Stimulated activated CD4-positive, alpha-beta T cell treated with anti-CD3 and anti-CD28 coated beads, Interleukin-4, amount 100 ng/mL, for 24 hours (primary cell): ENCODE data around the gene CCDC43.
"Not testable (repeated sequence)": the region's sequence is repeated elsewhere in the genome, so short reads cannot be mapped to it uniquely, and the experiment has no call there.

Experiments
- DNase-seq: peaks from one replicate; pipeline ENCODE4 v3.0.0-alpha.2; 2020

Gene CCDC43, protein sequence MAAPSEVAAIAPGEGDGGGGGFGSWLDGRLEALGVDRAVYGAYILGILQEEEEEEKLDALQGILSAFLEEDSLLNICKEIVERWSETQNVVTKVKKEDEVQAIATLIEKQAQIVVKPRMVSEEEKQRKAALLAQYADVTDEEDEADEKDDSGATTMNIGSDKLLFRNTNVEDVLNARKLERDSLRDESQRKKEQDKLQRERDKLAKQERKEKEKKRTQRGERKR

DNA sequence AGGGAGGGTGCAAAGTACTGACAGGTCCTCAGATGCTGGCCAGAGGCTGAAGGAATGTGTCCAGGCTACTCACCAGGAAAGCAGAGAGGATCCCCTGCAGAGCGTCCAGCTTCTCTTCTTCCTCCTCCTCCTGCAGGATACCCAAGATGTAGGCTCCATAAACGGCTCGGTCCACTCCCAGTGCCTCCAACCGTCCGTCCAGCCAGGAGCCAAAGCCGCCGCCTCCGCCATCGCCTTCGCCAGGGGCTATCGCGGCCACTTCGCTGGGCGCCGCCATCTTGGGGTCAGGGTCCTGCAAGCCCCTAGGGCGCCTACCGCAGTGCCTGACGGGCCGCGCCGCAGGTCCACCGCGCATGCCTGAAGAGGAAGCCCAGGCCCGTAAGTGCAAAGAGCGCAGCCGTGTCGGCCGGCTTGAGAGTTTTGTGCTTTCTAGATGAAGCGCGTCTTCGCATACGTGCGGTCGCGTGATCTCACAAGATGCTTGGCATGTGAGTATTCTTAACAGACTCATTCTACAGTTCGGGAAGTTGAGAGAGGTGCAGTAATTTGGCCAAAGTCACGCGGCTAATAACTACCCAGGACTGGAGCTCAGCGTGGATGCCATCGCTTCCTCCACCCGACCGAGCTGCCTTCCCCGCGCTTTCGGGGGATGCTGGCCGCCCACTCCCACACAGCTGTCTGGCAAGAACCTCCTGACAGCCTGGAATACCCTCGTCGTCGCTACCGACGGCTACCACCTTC lies at the start of gene CCDC43:
TSS of gene CCDC43 (minus strand) at position 300 of the 741 bp plus-strand sequence. CDS start at position 277, 23 bp downstream.
- DNase-seq: peak; percentile 93

DNA sequence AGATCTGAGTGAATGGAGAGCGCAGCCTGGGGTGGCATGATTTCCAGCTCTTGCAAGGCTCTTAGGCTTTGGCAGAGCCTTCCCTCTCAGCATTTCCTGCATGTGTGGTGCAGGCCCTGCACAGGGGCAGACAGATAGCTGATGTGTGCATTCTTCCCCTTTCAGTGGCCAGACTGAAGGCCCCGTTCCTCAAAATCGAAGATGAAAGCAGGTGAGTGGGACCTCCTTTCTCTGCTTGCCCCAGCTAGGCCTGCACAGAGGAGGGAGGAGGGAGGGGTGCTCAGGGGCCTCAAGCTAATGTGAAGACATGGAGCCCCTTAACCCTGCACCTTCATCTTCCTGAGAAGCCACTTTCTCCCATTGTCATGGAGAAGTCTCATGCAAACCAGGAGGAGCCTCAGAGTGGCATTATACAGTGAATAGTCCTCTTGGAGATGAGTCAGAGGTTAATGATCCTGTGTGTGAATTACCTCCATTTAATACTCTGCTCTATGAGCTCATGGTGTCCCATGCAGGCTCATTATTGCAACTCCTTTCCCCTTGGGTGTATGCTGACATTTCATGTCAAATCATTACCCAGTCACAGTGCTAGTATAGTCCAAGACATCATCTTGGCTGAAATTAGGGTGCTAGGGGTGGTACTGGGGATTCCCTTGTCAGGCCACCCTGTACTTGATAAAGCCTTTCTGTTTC lies 48.8 kb upstream of the CCDC43 start:
- no peak for DNase-seq

DNA sequence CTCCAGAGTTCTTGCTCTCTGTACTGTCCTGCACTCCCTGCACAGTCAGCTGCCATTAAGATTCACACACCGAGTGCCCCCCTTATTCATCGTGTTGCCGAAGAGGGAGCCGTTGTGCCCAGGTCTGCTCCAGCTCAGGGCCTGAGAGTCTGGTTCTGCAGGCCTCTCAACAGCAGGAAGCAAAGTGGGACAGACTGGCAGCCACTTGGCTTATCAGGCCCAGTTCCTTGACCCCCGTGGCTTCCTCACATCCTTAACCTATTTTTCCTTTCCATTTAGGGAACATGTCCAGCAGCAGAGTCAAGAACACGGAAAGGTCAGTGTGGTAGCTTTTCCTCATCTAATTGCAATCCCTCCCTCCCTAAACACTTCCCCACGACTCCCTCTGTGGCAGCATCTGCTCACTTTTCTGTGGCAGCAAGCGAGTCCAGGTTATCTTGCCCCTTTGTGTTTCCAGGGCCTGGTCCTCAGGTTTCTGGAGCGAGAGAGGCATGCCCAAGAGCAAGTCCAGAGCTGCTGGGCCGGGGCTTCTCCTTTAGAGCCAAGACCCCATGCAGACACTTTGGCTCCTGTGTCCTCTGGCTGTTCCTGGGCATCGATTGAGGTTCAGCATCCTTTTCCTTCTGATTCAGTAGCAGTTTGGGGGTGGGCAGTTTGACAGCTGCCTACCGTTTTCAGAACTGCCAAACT lies 47.1 kb upstream of the CCDC43 start:
- no peak for DNase-seq

GRCh38 chr17:44734272-44734671 lies 44.7 kb upstream of the CCDC43 start:
- DNase-seq: no peak

DNA sequence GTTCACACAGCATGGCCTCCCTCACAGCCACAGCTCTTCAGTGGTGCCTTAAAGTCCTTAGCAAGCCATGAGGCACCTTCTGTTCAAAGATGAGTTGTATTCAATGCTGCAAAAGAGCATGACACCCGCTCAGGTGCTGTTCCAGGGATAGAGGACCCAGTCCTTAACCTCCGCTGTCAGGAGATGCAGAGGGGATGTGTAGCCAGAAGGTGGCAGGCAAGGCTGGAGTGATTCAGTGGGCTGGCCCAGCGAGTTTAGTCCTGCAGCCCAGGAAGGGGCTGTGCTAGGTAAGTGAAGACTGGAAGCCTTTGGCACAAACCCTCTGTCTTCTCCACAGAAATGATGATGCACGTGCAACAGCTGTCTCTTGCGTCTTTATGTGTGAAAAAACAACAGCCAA lies 44.2 kb upstream of the CCDC43 start:
- no peak for DNase-seq

GRCh38 chr17:44726121-44726520 lies 36.5 kb upstream of the CCDC43 start:
- not testable (repeated sequence) for DNase-seq

- no peak for DNase-seq
These were observed 32.7 kb upstream of the CCDC43 start for GRCh38 chr17:44722254-44722653.

DNA sequence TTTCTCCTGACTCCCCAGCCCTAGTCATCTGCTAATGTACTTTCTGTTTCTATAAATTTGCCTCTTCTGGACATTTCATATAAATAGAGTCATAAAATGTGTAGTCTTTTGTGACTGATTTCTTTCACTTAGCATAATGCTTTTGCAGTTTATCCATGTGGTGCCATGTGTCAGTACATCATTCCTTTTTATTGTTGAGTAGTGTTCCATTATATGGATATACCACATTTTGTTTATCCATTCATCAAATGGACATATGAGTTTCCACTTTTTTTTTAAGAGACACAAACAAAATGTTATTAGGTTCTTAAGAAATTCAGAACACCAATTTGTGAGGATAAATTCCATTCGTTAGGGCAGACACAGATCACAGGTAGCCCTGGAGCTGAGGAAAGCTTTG lies 29.9 kb upstream of the CCDC43 start:
- no peak for DNase-seq

DNA sequence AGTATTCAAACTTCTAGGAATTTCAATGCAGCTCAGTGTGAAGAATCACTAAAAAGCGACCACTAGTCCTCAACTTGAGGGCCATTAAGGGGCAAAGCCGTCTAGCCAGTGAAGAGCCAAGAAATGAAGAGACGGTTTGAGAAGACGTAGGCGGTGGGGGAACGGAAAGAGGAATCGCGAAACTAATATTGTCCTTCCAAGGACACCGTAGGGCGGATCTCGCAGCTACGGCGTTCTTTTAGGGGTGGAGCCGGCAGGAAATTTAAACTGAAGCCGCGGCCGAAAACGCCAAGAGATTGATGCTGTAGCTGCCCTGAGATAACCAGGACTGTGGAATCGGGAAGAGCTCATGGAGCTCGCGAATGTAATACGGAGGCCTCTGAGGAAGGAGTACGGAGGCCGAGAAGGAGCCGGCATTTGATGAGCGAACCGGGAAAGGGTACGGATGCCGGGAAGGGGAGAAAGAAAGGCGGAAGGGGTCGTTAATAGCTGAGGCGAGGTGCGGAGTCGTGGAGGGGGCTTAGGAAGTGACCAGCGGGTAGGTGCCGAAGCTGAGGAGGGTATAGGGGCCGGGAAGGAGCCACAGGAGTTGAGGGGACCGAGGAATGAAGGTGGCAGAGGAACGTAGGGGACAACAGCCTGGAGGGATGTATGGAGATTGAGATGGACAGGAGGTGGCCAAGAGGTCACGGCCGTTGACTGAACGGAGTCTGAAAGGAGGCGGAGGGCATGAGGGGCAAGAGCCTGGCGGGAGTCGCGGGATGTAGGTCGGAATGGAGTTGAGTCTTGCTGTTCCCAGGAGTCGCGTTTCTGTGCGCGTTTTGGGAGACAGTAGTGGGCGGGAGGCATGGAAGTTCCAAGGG lies 19.1 kb upstream of the CCDC43 start, which contains the start of gene DBF4B:
TSS of gene DBF4B (plus strand) at position 265 of the 863 bp plus-strand sequence. CDS start at position 421, 156 bp downstream.
- peak; percentile 91 for DNase-seq

DNA sequence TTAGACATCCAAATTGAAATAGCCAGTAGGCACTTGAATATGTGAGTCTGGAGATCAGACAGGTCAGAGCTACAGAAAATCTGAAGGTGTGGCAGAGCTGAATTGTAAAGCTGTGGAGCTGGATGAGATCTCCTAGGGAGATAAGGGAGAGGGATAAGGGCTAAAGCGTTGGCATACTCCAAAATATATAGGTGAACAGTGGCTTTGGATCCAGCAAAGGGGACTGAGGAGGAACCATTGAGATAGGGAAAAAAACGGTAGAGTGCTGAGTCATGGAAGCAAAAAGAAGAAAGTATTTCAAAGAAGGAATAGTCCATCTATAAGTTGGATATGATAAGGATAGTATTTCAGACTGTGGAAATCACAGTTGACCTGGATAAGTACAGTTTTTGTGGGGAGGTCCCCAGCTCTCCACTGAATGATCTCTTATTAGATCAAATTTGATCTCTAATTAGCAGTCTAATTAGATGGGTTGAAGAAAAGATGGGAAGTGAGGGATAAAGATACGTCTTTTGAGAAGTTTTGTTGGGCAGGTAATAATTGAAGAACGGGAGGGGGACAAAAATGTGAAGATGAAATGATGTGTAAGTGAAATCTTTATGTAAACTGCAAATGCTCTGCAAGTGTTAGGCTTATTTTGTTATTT lies 18.3 kb upstream of the CCDC43 start:
- DNase-seq: no peak

GRCh38 chr17:44700288-44700687 lies 10.7 kb upstream of the CCDC43 start:
- not testable (repeated sequence) for DNase-seq

- no peak for DNase-seq
These were observed 4.0 kb upstream of the CCDC43 start for GRCh38 chr17:44693609-44694008.

DNA sequence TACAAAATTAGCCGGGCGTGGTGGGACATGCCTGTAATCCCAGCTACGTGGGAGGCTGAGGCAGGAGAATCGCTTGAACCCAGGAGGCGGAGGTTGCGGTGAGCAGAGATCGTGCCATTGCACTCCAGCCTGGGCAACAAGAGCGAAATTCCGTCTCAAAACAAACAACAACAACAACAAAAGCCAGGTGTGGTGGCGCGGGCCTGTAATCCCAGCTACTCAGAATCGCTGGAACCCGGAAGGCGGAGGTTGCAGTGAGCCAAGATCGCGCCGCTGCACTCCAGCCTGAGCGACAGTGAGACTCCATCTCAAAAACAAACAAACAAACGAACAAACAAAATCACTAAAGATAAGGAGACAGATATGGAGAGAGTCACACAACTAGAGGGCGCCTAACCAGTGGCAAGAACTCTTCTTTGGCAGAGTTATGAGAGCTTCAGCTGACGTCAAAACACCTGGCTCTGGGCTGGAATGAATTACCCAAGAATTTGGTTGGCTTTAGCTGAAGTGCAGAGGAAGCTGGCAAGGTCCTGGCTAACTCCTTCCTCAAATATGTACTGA lies 1.2 kb upstream of the CCDC43 start:
- not testable (repeated sequence) for DNase-seq

- DNase-seq: no peak
These were observed 700 bp downstream of the CCDC43 start for GRCh38 chr17:44688675-44689476.

- no peak for DNase-seq
These were observed 1.4 kb downstream of the CCDC43 start for GRCh38 chr17:44688200-44688599.

- no peak for DNase-seq
These were observed 1.8 kb downstream of the CCDC43 start for GRCh38 chr17:44687756-44688155.

DNA sequence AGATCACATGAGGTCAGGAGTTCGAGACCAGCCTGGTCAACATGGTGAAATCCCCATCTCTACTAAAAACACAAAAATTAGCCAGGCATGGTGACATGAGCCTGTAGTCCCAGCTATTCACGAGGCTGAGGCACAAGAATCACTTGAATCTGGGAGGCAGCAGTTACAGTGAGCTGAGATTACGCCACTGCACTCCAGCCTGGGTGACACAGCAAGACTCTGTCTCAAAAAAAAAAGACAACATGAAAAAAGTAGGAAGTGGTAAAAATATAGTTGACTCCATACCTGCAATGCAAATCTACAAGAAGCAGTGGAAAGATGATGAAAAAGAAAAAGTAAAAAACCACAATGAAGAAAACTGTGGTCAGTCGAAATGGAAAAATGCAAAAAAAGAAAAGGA lies 6.3 kb downstream of the CCDC43 start:
- DNase-seq: not testable (repeated sequence)

- DNase-seq: no peak
These were observed 12.4 kb downstream of the CCDC43 start for GRCh38 chr17:44677136-44677535.

DNA sequence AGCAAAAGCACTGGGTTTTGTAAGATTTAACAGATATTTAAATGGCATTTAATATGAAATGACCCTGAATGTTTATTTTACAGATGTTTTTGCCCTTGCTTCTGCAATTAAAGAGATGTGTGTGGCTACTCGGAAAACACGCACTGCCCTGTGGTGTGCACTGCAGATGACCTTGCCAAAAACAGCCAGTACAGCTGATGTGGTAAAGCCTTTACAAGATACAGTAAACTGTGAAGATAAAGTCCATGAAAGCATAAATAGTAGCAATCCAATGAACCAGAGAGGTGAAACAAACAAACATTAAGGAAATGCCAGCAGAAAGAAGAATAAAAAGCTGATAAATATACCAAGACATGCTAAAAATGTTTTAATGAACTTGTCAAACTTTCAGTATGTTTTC lies 15.7 kb downstream of the CCDC43 start:
- no peak for DNase-seq

DNA sequence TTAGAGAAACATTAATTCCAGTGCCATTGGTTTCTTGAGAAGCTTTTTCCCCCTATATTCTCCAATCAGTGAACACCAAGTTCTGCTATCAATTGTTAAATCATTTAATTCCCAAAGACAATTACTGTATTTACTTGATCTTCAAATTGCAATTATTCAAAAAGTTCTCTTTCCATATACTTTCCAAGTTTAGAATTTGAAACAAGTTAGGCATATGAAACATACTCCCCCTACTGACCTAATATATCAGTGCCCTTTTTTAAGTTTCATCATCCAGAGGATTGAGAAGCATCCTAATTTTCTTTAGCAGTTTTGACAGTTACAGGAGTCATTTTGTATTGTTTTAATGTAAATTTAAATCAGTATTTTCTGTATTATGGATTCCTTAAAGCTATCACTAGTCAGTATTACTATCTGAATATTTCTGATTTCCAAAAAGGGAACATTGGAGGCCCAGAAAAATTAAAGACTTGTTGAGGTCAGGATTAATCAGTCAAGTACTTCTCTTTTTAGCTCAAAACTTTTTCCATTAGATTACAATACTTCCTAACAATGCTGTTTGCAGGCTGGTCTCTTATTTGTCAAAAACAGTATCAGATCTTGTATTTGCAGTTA lies 17.0 kb downstream of the CCDC43 start:
- no peak for DNase-seq
